ENCODE results near the gene KIAA0930. TPM values are rescaled to one million over a fixed set of nuclear protein-coding genes. Genes with fewer than 3 reads are reported as not detected.

KIAA0930 gene
- total RNA-seq, 1 donor from 2014 or later: 107 TPM

DNA sequence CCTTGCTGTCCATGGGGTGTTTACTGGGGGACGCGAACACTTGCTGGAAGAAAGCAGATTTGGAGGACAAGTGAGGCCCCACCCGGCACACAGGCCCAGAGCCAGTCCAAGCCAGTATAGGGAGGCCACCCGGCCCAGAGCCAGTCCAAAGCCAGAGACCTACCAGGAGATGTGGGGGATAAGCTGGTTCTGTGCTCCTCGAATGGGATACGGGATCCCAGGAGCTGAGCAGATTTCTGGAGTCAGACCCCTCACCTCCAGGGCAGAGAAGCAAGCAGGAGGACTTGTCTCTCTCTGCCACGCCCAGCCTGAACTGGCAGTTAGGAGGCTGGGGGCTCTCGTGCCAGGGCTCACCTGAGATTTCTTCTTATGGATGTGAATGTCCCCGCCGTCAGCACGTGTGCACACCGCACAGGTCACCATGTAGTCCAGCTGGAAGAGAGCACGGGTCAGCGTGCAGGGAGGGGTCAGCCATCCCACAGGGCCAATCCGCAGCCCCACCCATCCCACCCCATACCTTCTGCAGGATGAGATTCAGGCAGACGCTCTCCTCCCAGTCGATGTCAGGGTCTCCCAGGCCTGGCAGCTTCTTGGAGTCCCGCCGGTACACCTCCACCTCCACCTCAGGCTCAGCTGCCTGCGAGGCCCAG, 35.3 kb downstream of the KIAA0930 start:
- no peak overlapping the region for H3K4me2 ChIP-seq (ENCODE audit: low read length)
- no peak for FAIRE-seq
- no peak overlapping the region for H3K9ac ChIP-seq (ENCODE audit: low read length)
- no peaks in the 10 kb centered on the region for H3K27me3 ChIP-seq (ENCODE audit: insufficient read depth, low read length)
- peaks cover 17% of the 10 kb centered on the region for H3K36me3 Mint-ChIP-seq (ENCODE audit: low read depth, unreplicated experiment)
- H4K20me1 ChIP-seq (ENCODE audit: insufficient read depth, low read length): peaks cover 8% of the 10 kb centered on the region
- H3K9me3 Mint-ChIP-seq (ENCODE audit: unreplicated experiment): no peaks in the 10 kb centered on the region
- no peak overlapping the region for H3K27ac ChIP-seq (ENCODE audit: low read depth, low read length)
- peaks cover 46% of the 10 kb centered on the region for H3K4me1 ChIP-seq (ENCODE audit: insufficient read depth, low read length)
- no peaks in the 10 kb centered on the region for H3K9me3 ChIP-seq (ENCODE audit: insufficient read depth, low read depth, low read length)
- no peak overlapping the region for H3K4me3 Mint-ChIP-seq (ENCODE audit: unreplicated experiment)
- H3K4me1 Mint-ChIP-seq (ENCODE audit: low read depth, unreplicated experiment): peaks cover 30% of the 10 kb centered on the region
- H3K36me3 ChIP-seq (ENCODE audit: insufficient read depth, low read length): no peaks in the 10 kb centered on the region
- TF ChIP-seq, protein P1, sequence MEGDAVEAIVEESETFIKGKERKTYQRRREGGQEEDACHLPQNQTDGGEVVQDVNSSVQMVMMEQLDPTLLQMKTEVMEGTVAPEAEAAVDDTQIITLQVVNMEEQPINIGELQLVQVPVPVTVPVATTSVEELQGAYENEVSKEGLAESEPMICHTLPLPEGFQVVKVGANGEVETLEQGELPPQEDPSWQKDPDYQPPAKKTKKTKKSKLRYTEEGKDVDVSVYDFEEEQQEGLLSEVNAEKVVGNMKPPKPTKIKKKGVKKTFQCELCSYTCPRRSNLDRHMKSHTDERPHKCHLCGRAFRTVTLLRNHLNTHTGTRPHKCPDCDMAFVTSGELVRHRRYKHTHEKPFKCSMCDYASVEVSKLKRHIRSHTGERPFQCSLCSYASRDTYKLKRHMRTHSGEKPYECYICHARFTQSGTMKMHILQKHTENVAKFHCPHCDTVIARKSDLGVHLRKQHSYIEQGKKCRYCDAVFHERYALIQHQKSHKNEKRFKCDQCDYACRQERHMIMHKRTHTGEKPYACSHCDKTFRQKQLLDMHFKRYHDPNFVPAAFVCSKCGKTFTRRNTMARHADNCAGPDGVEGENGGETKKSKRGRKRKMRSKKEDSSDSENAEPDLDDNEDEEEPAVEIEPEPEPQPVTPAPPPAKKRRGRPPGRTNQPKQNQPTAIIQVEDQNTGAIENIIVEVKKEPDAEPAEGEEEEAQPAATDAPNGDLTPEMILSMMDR (IDR thresholded peaks at IDR 0.05; ENCODE audit: insufficient read depth, low read depth, low read length): no peak
- TF ChIP-seq EZH2 (IDR thresholded peaks at IDR 0.05; ENCODE audit: insufficient read depth, low read length): no peak
- H2AFZ ChIP-seq (ENCODE audit: low read depth, low read length): no peak overlapping the region
- DNase-seq (ENCODE audit: low read depth): no peak
- peaks cover 3% of the 10 kb centered on the region for H3K79me2 ChIP-seq (ENCODE audit: insufficient read depth, low read length)
- H3K4me3 ChIP-seq (ENCODE audit: insufficient read depth, low read depth, low read length): no peak overlapping the region
- no peaks in the 10 kb centered on the region for H3K27me3 Mint-ChIP-seq (ENCODE audit: low read depth, unreplicated experiment)
- no peak overlapping the region for H3K27ac Mint-ChIP-seq (ENCODE audit: unreplicated experiment)

DNA sequence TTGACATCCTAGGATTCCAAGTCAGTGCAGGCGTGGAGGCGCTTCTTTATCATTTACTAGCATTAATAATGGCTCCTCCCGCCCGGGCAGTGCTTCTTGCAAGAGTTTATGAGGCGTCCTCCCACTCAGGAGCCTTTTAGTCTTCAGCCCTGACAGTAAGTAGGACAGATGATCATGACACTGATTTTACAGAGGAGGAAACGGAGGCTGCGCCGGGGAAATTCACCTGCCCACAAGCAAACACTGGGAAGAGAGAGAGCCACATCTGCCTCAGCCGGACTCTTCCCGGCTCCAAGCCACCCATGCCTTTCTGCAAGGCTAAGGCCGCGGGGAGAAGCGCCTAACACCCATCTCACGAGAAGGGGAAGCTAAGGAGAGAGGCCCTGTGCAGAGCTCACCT, 35.9 kb downstream of the KIAA0930 start:
- Histone ChIP-seq H3K27ac (ENCODE audit: low read depth, low read length) (no peak overlapping the region), H3K9me3 (ENCODE audit: insufficient read depth, low read depth, low read length) (no peaks in the 10 kb centered on the region), H4K20me1 (ENCODE audit: insufficient read depth, low read length) (peaks cover 12% of the 10 kb centered on the region), H3K9ac (ENCODE audit: low read length) (no peak overlapping the region), H2AFZ (ENCODE audit: low read depth, low read length) (no peak overlapping the region), H3K4me2 (ENCODE audit: low read length) (no peak overlapping the region), H3K4me1 (ENCODE audit: insufficient read depth, low read length) (peaks cover 47% of the 10 kb centered on the region), H3K27me3 (ENCODE audit: insufficient read depth, low read length) (no peaks in the 10 kb centered on the region), H3K4me3 (ENCODE audit: insufficient read depth, low read depth, low read length) (no peak overlapping the region), H3K79me2 (ENCODE audit: insufficient read depth, low read length) (peaks cover 3% of the 10 kb centered on the region), H3K36me3 (ENCODE audit: insufficient read depth, low read length) (no peaks in the 10 kb centered on the region)
- FAIRE-seq: no peak
- no peak for DNase-seq (ENCODE audit: low read depth)
- H3K27ac Mint-ChIP-seq (ENCODE audit: unreplicated experiment): no peak overlapping the region
- H3K9me3 Mint-ChIP-seq (ENCODE audit: unreplicated experiment): no peaks in the 10 kb centered on the region
- no peak for TF ChIP-seq EZH2 (IDR thresholded peaks at IDR 0.05; ENCODE audit: insufficient read depth, low read length)
- H3K36me3 Mint-ChIP-seq (ENCODE audit: low read depth, unreplicated experiment): peaks cover 17% of the 10 kb centered on the region
- H3K4me1 Mint-ChIP-seq (ENCODE audit: low read depth, unreplicated experiment): peaks cover 27% of the 10 kb centered on the region
- H3K27me3 Mint-ChIP-seq (ENCODE audit: low read depth, unreplicated experiment): no peaks in the 10 kb centered on the region
- H3K4me3 Mint-ChIP-seq (ENCODE audit: unreplicated experiment): no peak overlapping the region

DNA sequence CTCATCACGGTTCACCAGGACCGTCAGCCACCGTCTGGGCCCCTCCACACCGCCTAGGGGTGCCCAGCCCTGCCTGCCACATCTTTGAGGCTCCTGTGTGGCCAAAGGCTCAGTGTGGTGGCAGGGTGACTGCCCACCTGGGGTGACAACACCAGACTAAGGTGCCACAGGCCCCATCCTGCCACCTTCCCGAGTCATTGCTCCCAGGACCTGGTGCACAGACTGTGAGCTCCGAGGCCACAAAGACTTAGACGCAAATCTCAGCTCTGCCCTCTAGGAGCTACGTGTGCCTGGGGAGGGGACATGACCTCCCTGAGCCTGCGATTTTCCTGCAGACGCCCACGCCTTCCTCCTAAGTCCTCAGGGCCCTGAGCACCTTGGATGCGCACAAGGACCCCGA, 36.5 kb downstream of the KIAA0930 start:
- DNase-seq (ENCODE audit: low read depth) (no peak), FAIRE-seq (no peak)
- no peaks in the 10 kb centered on the region for H3K9me3 ChIP-seq (ENCODE audit: insufficient read depth, low read depth, low read length)
- Mint-ChIP-seq H3K4me3 (ENCODE audit: unreplicated experiment) (no peak overlapping the region), H3K4me1 (ENCODE audit: low read depth, unreplicated experiment) (peaks cover 21% of the 10 kb centered on the region), H3K27ac (ENCODE audit: unreplicated experiment) (no peak overlapping the region), H3K9me3 (ENCODE audit: unreplicated experiment) (no peaks in the 10 kb centered on the region), H3K36me3 (ENCODE audit: low read depth, unreplicated experiment) (peaks cover 19% of the 10 kb centered on the region), H3K27me3 (ENCODE audit: low read depth, unreplicated experiment) (no peaks in the 10 kb centered on the region)
- no peaks in the 10 kb centered on the region for H3K36me3 ChIP-seq (ENCODE audit: insufficient read depth, low read length)
- TF ChIP-seq, protein P1 (IDR thresholded peaks at IDR 0.05; ENCODE audit: insufficient read depth, low read depth, low read length): no peak
- TF ChIP-seq EZH2 (IDR thresholded peaks at IDR 0.05; ENCODE audit: insufficient read depth, low read length): no peak
- no peak overlapping the region for H3K4me3 ChIP-seq (ENCODE audit: insufficient read depth, low read depth, low read length)
- peaks cover 12% of the 10 kb centered on the region for H4K20me1 ChIP-seq (ENCODE audit: insufficient read depth, low read length)
- H3K27me3 ChIP-seq (ENCODE audit: insufficient read depth, low read length): no peaks in the 10 kb centered on the region
- H3K79me2 ChIP-seq (ENCODE audit: insufficient read depth, low read length): peaks cover 3% of the 10 kb centered on the region
- H3K27ac ChIP-seq (ENCODE audit: low read depth, low read length): no peak overlapping the region
- no peak overlapping the region for H2AFZ ChIP-seq (ENCODE audit: low read depth, low read length)
- no peak overlapping the region for H3K9ac ChIP-seq (ENCODE audit: low read length)
- no peak overlapping the region for H3K4me2 ChIP-seq (ENCODE audit: low read length)
- H3K4me1 ChIP-seq (ENCODE audit: insufficient read depth, low read length): peaks cover 41% of the 10 kb centered on the region

Measured in astrocyte (in vitro differentiated cells and primary cell).